Raji (cell line): Measurements from ENCODE around the gene CXorf65.

Experiments
- POLR2A ChIP-seq: IDR thresholded peaks from 2 replicates; pipeline ENCODE4 v1.6.1; 2011; ENCODE audit warnings: low read depth, low read length, control low read depth; ENCODE audit not compliant: insufficient read depth

CXorf65 gene

GRCh38 chrX:71095033-71095432 is 11.5 kb downstream of the CXorf65 start:
- TF ChIP-seq POLR2A = no peak

GRCh38 chrX:71091263-71091662 is 15.3 kb downstream of the CXorf65 start:
- no peak for TF ChIP-seq POLR2A

GRCh38 chrX:71085900-71086299 is 20.6 kb downstream of the CXorf65 start:
- TF ChIP-seq POLR2A = no peak

GRCh38 chrX:71082822-71083221 is 23.7 kb downstream of the CXorf65 start:
- no peak for TF ChIP-seq POLR2A

GRCh38 chrX:71082124-71082647 is 24.4 kb downstream of the CXorf65 start:
- no peak for TF ChIP-seq POLR2A

- TF ChIP-seq POLR2A = no peak
Observed at GRCh38 chrX:71081330-71082123, 25.0 kb downstream of the CXorf65 start.

GRCh38 chrX:71070531-71070930 is 36.0 kb downstream of the CXorf65 start:
- TF ChIP-seq POLR2A = no peak

- TF ChIP-seq POLR2A = peak; percentile 75
Observed at GRCh38 chrX:71068044-71068918, 38.3 kb downstream of the CXorf65 start, which contains the start of gene SNX12. TSS of gene SNX12 (minus strand) at chrX:71068334. CDS start at chrX:71068306, 28 bp downstream.

- no peak; the same call in 1 of the 2 replicates for TF ChIP-seq POLR2A
Observed at GRCh38 chrX:71067712-71068043, 38.9 kb downstream of the CXorf65 start.

- no peak for TF ChIP-seq POLR2A
Observed at GRCh38 chrX:71067089-71067488, 39.5 kb downstream of the CXorf65 start.

- TF ChIP-seq POLR2A = no peak
Observed at GRCh38 chrX:71060127-71060526, 46.4 kb downstream of the CXorf65 start.

GRCh38 chrX:71057848-71058530 is 48.6 kb downstream of the CXorf65 start:
- no peak for TF ChIP-seq POLR2A

- no peak for TF ChIP-seq POLR2A
Observed at GRCh38 chrX:71056867-71057266, 49.7 kb downstream of the CXorf65 start.
